Hippocampal formation (tissue), 2 donors: ENCODE results near the gene VPS29.
A peak's percentile ranks its signal among the peaks of the same experiment; 100 is the strongest.
"Not testable (repeated sequence)": the region's sequence is repeated elsewhere in the genome, so short reads cannot be mapped to it uniquely, and the experiment has no call there.

ENCODE experiments used
- DNase-seq, 2 donors: peaks; one replicate each; lab custom pipeline; 2025; lab: John Stamatoyannopoulos, UW

Gene VPS29

DNA sequence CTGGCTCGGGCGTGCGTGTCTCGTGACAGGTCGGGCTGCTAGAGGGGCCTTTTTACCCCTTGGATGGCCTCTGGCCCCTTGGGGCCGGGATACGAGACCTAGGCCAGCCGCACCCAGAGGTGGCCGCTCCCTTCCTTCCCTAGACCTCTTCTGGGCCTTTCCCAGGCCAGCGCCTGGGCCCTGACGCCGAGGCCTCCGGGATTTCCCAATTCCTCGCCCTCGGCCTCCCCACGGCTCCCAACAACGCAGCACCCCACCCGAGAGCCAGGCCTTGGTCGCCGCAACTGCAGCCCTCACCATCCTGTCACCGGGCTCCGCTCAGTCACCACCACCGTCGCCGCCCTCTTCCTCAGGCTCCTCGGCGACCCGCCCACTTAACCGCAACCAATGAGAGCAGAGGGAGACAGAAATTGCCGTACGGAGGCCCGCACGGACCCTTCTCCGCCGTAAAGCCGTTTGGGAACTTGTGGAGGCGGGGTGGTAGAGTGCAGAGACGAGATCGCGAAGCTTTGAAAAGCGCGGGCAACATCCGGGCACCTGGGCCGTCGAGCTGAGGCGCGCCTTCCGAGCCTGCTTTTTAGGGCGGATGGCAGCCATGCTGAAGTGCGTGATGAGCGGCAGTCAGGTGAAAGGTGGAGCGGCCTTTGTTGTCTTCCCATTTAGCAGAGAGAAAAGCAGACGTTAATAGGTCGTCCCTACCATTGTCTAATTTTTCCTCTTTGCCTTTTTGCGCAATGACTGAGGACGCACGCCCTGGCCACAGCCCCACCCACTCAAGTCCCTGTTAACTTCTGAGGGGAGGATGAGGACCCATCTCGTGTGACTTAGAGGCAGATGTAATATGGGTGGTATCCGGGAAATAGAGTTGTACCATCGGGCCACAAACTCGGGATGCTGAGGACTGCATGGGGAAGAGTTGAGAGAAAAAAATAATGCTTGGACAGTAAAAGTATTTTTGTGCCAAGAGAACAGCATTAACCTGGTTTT lies at the start of gene VPS29, which contains the start of gene RAD9B:
VPS29 (minus strand) TSS at position 360 of the 987 bp plus-strand sequence; CDS start at position 300, 60 bp downstream.
RAD9B (plus strand) TSS at position 580 of the 987 bp plus-strand sequence; CDS start at position 587, 7 bp downstream.
- DNase-seq = peak; percentile 96 to 98

DNA sequence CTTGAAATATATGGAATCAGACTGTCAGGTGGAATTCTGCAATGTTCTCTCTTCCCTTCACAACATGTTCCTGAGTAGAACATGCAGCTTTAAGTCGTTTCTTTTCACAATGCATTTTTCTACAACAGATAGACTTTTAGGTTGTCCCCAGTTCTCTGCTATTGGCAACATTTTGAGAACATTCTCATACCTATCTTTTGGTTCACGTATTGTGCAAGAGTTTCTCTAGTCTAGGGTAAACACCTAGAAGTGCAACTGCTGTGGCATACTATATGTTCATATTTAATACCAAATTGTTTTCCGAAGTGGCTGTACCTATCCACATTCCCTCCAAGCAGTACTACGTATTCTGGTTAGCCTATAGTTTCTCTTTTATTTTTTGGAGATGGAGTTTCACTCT lies 49.1 kb upstream of the VPS29 start:
- DNase-seq = no peak

DNA sequence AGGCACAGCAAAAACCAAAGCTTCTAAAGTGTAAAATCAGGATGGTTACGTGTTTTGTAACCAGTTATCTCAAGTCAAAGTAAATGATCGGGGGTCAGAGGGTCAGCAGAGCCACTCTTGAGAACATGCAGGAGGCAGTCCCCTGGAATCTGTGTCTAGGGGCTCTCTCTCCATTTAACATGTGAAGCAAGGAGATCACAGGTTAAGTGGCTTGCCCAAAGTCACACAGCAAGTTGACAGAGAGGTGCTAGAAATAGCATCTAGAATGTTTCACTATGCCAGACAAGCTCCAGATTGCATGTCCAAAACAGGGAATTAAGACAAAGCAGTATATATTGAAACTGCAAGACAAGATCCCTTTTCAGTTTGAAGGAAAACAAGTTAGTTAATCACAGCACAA lies 47.8 kb upstream of the VPS29 start:
- DNase-seq = no peak

DNA sequence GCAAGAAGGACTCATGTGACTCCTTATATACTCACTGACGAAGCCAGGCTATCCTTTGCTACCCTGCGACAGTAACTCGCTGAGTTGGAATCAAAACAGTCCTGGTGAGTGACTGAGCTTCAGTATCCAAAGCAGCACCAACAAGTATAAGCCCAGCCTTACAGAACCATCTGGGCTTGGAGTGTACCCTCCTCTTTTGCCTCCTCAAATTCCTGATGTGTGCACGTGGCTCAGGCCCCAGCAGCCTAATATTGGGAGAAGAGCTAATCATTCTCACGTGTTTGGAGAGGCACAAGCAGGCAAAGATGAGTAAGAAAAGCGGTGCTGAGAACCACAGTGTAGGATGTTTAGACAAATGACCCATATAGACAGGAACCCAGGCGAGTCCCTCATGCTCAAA lies 46.8 kb upstream of the VPS29 start:
- no peak for DNase-seq

DNA sequence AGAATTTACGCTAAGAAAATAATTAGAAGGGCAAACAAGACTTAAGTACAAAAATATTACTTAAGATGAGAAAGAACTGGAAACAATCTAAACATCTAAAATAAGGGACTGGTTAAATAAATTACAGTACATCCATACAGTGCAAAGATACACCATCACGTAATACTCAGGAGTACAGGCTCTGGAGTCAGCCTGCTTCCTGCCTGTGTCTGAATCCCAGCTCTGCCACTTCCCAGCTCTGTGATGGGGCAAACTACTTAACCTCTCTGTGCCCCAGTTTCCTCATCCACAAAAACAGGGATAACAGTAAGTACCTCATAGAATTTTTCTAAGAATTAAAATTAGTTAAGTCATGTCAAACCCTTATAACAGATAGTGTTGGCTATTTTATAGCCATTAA lies 45.2 kb upstream of the VPS29 start:
- DNase-seq = no peak

DNA sequence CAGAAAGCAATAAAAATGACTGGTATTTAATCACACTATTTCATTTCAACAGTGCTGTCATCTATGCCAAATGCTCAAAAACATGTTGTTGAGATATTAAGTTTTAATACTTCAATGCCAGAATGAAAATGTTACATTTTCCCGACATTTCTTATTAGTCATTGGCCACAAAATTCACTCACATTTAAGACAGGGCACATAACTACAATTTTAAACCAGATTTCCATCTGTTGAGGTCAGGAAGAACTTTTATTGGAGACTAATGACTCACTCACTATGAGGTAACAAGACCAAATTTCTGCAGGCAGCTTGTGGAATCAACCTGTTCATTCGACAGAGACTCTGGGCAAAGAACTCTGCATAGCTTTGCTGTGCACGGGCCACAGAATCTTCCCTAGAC lies 44.4 kb upstream of the VPS29 start:
- no peak for DNase-seq

DNA sequence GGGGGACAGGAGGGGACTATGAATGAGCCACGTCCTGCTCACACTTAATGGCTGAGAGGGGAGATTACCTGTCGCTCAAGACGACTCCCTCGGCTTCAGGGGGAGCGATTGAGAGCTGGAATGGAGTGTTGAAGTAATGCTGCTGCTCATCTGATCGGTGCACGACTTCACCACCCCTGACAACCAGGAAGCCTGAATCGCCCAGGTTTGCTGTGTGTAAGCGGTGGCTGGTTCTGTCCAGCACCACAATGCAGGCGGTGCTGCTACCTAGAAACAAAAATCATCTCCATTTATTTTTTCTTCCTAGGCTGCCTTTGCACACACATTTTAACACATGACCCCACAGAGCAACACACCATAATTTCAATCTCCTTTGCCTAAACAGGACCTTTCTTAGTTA lies 43.9 kb upstream of the VPS29 start:
- DNase-seq = no peak

DNA sequence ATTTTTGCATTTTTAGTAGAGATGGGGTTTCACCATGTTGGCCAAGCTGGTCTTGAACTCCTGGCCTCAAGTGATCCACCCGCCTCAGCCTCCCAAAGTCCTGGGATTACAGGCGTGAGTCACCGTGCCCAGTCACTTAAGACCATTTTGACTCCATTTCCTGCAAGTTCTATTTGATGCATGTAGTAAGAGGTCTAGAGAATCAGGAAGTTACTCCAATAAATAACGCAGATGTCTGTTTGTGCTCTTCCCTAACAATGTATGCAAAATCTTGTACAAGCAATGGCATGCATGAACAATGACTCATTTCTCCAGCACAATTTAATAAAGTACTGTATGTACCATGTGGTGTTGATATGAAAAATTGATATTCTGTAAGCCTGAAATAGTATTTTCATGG lies 43.3 kb upstream of the VPS29 start:
- DNase-seq = not testable (repeated sequence)

DNA sequence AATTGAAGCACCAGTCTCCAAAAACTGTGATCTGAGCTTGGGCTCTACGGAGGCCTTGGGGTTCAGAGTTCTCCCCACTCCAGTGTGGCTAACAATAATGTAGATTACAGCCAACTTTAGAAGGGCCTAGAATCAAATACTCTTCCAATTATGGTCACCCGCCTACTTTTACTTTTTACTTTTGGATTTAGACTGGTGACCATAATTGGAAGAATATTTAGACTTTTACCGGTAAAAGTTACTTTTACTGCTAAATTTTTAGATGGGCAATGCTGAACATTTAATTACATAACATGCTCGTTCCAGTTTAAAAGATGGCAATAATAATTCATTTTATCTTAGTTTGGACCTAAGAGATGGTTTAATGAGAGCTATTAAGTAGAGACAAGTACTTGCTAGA lies 42.1 kb upstream of the VPS29 start:
- DNase-seq = no peak

DNA sequence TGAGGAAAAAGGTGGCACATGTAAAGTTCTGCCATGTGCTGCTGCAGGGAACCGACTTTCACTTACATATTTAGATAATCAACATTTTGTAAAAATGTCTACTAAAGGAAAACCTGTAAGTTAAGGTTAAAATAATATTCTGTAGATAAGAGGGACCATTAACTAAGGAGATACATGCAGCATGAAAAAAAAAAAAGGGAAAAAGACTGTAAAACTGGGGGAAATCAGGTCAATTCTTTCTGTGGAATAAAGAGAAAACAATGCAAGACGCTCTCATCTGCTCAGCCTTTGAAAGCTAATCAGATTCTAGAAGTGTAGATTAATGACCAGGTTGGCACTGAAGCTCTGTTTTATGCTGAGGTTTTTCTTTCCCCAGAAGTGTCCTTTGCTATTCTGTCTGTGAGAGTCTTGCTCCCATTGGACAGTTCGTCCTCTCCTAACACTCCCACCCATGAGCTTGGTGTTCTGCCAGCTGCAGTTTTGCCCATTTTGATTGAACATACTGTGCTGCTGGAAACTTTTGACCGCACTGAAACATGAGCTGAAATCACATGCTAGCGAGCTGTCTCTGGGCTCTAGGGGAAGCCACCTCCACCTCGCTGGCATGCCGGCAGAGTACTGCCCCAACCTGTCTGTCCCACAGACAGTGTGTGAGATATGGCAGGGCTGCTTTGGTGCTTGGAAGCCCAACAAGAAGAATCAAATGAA lies 41.5 kb upstream of the VPS29 start:
- peak; percentile 13 to 15 for DNase-seq

DNA sequence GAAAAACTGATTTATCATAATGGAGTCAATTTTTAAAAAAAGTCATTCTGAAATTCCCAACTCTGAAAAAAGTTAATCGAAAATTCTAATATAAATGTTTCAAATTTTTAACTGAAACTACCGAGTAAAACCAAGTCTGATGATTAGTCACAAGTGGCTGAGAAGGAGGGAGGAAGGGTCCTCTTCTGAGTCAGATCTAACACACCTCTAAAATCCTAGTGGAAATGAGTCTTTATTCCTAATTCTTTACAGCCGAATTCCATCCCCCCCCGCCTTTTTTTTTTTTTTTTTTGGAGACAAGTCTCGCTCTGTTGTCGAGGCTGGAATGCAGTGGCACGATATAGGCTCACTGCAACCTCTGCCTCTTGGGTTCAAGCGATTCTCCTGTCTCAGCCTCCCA lies 38.1 kb upstream of the VPS29 start:
- DNase-seq = no peak

DNA sequence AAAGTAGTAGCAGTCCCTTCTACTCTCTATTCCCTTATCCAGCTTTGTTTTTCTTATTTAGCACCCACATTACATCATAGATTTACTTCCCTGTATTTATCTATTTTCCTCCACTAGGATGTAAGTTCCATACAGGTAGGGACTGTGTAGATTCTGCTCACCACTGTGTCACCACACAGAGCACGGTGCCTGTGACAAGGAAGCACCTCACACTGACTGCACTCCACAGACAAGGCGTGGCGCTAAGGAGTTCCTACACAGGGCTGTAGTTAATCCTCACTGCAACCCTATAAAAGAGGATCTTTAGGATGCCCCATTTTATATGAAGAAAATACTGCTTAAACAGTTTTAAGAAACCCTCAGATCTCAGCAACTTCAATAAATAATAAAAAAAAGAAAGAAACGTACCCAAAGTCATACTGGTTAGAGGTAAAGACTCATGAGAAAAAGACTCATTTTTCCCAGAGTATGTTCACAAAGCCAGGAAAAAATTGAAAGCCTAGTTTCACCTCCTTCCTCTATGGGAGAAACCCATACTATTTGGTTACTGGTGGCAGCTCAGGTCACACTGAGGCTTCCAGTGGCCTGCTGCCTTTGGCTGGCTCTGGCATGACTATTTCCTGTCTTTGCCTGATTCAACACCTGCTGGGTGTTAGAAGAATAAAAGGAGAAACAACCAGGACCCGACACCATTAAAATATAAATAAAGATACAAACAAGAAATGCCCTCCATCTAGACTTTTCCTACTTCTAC lies 37.1 kb upstream of the VPS29 start:
- DNase-seq = no peak

DNA sequence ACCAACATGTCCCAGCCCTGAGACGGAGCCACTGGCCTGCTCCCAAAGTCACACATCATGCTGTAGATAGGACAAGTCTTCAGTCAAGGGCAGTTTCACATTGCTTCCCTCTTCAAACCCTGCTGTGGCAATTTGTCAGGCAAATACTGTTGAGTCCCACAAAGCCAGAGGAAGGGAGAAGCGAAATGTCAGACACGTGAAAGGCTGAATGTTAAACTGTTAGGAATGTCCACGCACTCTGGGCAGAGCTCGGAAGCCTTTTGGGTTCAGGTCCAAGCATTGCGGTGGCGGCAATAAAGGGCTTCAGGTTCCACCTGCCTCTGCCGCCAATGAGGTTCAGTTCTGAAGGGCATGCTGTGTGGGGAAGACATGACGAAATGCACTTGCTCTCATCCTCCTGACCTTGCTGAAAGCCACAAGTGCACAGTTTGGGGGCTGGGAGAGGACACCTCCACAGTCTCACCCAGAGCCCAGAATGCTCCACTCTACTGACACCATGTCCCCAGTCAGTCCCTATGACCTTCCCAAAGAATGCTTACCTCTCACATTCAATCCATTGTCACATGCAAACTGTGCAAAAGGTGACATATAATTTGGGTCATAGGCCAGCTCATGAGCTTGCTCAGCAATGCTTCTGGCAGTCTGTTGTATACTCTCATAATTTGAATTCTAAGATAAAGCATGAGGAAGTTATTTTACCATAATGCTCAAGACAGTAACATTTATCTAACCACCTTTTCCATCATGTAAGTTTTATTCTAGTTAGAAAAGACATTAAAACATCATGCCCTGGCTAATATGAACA lies 35.9 kb upstream of the VPS29 start:
- DNase-seq = no peak

DNA sequence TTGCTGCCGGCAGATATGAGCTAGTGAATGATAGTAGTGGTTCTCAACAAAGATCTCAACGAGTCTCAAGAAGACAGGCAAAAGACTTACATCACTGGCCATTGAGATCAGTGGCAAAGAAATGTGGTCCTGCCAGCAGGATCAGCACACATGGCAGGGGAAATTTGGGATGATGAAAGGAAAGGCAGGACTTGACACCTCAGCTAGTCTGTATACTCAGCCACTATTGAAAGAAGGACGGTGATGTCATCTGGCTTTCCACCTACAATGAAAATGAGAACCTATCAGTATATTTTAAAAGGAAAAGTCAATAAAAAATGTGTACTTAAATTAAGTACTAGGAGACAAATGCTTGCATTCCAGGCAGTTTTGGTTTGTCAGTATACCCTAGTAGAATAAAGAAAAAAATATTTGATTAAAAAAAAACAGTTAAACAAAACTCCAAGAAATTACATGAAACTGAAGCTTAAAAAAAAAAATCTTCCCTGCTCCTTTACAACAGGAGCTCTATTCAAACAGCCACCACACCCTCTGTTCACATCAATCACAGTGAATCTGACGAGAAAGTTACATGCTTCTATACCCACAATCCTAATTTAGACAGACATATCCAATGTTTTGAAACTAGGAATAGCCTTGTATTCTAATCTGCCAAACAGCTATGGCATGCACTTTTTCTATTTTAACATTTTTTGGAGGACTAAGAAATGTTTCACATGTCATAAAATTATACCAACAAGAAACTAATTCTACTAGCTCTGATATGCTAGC lies 35.1 kb upstream of the VPS29 start:
- DNase-seq = no peak

DNA sequence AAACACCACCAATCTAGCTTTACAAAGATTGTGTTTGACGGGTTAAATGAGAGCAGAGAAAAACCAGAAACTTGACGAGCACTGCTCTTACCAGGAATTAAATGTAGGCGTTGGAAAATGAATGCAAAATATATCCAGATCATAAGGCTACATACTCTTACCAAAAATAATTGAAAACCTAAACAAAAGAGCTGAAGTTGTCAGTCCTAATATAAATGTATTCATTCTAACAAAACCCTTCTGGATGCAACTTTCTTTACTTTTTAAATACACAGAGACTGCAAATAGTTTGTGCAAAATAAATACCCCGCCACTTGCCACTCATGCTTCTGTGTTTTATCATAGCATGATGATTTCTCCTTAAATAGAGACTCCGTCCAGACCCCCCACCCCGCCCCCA lies 32.9 kb upstream of the VPS29 start:
- no peak for DNase-seq

DNA sequence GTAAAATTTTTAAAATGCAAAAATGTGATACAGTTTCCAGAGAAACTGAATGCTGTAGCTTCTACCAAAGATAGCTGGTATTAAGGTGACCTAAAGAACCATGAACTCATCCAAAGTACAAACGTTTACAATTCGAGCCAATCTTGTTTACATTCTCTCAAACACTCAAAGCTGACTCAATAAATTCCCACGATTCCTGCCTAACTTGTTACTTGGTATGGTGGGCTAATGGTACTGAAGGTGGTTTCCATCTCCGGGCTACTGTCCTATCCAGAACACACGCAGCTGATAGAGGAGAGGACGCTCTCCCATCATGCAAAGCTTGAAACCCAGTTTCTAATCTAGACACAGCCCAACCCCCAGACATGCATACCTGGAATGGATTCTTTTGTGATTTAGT lies 31.7 kb upstream of the VPS29 start:
- no peak for DNase-seq

DNA sequence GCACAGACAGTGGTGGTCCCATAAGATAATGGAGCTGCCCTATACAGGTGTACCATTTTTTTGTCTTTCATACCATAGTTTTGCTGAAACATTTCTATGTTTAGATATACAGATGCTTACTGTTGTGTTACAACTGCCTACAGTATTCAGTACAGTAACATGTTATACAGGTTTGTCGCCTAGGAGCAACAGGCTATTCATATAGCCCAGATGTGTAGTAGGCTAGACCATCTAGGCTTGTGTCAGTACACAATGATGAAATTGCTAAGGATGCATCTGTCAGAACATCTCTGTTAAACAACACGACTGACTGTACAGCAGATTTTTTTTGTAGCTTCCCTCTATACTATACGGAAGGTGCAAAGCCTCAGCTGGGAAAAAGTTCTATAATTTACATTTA lies 30.7 kb upstream of the VPS29 start:
- no peak for DNase-seq

DNA sequence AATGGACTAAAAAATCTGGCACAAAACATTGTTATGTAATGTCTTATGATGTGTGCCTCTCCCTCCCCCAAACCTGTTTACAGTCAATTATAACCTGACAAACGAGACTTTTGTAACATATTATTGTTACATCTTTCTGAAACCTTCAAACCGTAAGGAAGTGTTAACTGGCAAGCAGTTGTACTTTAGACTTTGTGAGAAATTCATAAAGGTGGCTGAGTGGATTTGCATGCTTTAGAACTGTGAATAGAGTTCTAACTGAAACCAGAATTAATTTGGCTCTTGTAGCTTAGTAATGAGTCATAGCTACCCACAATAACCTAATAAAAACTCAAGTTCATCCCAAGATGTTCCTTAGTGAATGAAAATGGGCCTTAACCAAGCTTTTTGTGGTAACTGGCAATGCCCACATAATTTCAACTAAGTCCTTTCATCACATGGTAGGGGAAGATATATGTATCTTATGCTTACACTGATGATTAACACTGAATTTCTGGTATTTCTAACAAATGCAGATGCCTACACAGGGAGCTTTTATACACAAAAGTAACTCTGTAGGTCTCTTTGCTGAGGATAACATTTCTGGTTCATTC lies 29.9 kb upstream of the VPS29 start:
- DNase-seq = no peak

DNA sequence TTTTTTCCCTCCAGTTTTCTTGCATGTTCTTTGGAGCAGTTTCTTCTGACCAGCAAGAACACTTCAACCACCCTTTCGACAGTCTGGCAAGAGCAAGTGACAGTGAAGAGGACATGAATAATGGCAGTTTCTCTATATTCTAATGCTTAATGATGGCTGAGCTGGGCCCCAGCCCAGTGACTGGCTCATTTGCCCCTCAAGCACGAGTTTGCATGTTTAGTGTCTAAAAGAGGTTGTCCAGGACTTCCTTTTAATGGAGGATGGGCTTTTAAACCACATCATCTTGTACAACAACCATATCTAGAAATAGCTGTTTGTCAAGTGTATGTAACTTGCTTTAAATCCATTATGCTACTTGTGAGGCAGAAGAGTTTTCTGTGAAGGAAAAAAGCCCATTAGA lies 28.6 kb upstream of the VPS29 start:
- DNase-seq = no peak

DNA sequence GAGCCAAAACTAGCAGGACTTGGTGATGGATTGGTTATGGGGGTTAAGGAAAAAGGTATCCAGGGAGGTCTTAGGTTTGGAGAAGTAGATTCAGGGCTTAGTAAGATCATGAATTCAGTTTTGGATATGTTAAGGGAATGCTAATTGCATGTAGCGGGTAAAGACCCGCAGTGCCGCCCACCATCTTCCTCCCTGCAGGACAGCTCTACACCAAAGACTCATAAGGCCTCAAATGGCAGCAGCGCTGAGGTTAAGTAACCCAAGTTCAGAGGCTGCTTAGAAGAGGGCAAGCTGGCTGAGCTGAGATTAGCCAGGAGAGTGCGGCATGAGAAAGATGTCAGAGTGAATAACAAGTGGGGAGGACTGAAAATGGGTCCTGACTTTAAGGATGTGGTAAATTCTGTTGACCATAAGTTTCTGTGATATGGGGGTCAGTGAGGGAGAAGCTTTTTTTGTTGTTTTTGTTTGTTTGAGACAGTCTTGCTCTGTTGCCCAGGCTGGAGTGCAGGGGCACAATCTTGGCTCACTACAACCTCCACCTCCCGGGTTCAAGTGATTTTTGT lies 26.4 kb upstream of the VPS29 start:
- DNase-seq = no peak
